HG02870 (cell line): Measurements from ENCODE around the gene SCAMP1.

ENCODE experiments used
- ATAC-seq: cut with Tn5 transposase; IDR thresholded peaks from one replicate; pipeline ENCODE4 v1.9.1; 2021; ENCODE audit warnings: mild to moderate bottlenecking, moderate library complexity; ENCODE audit not compliant: unreplicated experiment

The SCAMP1 gene

DNA sequence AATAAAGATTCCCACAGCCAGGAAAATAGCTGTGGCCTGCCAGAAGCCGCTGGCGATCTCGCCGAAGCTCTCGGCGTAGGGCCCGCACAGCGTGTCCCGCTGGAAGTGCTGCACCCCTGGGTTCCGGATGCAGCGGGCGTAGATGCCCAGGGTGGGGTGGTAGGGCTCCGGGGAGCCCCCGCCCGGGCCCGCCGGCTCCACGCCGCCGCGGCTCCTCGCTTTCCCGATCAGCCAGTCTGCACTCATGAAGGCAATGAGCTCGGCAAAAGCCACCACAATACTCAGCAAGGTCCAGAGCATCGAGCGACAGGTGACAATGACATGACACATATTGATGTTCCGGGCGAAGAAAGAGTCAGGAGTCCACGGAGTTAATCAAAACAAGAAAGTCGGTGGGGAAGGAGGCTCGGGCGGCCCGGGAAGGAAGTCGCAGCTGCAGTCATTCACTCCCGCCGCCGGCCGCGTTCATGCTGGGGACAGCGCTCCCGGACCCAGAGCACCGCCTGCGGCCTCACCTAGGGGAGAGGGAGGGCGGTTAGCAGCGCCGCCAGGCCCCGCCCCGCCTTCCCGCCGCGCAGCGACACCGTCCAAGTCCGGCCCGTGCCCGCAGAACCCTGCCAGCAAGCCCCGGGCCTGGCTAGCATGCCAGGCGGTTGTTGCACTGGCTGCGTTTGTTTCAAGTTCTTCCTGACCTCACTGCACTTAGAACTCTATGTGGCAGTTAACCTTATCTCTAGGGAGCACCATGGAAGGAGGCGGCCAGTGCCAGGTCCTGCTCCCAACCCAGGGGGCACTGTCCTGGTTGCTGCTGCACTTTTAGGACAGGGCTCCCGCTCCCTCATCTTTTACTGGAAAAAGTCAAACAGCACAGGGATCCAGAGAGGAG, 149.7 kb downstream of the SCAMP1 start:
- peak; percentile 78 for ATAC-seq

DNA sequence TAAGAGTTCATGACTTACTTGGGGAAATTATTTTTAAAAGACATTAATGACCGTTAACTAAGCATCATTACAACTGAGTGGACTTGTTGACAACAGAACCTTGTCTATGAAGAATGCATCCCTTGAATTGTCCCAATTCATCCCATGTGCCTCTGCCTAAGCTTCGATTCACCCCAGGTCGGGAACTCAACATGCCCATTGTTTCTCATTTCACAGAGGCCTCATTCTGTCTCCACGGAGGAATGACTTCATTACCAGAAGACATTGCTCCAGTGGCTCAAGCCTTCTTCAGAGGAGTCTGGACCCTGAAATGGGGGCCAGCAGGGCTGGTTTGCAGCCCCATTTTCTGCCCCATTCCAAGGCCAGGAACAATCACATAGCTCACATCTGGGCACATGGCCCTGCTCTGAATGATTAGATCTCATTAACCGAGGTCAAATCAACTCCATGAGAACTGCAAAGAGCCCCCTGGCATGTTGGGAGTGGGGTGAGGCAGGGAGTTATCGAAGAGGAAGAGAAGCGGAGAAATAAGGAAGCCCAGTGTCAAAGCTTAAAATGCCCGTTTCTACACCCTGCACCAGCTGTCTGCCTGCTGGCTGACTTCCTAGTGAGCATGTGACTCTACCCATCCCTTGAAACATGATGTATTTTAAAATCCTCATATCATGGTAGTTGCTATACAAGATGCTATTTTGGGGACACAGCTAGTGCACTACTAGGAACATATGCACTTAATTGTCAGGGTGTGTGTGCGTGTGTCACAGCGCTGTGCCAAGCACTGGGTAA, 150.9 kb downstream of the SCAMP1 start:
- no peak for ATAC-seq

DNA sequence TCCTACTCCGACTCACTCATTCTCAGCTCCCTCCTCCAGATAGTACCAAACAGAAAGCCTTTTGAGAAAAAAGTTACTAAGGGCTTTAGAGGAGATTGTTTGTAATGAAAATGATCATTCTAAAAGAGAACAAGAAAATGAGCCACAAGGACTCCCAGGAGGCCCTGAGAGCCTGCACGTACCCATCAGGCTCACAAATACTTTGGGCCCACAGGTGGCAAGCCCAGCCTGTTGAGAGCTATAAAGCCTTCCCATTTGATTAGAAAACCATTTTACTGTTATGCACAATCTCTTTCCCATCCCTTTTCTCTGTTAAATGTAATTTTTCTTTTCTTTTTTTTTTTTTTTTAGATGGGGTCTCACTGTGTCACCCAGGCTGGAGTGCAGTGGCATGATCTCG, 152.0 kb downstream of the SCAMP1 start:
- no peak for ATAC-seq

DNA sequence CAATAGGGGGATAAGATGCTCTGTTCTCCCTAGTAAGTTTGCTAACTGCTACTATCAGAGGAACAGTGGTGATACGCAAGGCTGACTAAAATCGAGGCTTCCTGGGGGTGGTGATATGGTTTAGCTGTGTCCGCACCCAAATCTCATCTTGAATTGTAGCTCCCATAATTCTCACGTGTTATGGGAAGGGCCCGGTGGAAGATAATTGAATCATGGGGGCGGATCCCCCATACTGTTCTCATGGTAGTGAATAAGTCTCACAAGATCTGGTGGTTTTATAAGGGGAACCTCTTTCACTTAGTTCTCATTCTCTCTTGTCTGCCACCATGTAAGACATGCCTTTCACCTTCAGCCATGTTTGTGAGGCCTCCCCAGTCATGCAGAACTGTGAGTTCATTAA, 153.0 kb downstream of the SCAMP1 start:
- no peak for ATAC-seq

DNA sequence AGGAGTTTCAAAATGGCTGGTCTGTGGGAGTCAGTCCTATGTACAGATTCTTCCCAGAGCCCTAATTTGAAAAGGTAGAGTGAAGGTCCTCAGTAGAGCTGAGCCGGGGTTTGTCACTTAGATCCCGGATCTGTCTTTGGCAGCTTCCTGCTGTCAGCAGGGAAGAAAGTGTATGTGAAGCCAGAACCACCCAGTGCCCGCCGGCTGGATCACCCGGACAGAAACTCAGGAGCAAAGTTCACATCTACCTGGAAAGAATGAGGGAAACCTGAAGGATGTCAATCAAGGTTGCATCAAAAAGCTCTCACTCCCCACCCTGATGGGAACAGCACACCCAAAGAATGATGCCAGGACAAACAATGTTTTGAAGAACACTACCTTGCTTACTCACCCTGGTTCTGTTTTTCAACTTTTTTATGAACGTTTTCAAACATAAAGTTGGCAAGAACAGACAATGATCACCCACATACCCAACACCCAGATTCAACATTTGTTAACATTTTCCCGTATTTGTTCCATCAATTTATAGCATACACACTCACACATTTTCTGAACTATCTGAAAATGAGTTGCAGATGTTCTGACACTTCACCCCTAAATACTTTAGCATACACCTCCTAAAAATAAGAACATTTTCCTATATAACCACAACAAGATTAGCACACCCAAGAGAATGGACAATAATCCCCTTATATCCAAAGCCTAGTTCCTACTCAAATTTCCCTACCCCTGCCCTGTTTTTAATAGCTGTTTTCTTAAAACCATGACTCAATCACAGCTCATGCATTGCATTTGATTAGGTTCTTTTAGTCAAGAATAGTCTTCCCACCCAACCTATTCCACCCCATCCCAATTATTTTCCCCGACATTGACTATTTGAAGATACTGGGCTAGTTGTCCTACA, 154.3 kb downstream of the SCAMP1 start:
- ATAC-seq: no peak

DNA sequence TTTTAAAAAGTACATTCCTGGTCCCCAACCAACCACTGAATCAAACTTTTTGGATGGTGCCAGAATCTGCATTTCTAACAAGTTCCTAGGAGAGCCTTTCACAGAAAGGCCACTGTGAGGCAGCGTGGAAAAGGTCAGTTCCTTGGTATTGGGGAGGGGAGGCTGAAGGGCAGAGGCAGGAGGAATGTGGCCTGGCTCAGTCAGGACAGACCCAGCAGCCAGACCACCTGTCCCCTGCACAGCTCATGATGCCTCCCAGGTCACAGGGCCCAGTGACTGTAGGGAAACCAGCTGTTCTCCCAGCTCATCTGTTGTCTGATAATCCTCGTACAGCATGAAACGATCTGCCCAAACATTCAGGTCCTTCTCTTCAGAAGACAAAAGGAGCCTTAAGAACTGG, 155.3 kb downstream of the SCAMP1 start:
- ATAC-seq: no peak

DNA sequence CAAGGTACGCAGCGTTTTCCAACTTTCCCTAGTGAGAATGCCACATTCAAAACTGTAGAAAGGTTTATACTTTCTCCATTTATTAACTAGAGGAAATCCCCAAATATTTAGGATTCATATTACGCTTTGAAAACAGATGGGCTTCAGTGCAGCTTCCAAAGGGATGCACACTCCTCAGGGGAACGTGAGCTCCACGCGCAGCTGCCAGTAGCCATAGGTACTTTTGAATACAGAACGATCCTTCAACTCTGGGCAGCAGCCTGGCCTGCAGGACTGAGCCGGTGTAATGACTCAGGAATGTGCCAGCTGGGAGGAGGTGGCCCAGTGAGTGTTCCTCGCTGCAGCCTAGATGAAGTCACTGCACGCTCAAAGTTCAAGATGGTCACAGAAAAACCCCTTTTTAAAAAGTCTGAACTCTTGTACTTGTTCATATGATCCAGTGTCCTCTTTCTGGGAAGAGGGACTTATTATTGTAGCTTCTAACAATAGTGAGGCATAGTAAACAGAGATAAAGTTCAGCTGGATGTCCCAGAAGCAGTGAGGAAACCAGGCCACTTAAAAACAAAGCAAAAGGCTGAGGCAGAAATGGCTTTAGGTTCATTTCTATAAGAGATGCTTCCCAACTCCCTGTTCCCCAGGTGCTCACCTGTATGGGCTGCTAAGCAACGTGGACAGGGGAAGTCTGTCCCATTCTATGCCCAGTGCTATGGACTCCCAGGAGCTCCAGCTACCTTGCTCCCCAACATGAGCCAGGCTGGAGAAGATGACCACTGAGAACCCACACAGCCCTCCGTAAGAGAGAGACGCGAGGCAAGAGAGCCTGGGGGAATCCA, 158.2 kb downstream of the SCAMP1 start:
- no peak for ATAC-seq

DNA sequence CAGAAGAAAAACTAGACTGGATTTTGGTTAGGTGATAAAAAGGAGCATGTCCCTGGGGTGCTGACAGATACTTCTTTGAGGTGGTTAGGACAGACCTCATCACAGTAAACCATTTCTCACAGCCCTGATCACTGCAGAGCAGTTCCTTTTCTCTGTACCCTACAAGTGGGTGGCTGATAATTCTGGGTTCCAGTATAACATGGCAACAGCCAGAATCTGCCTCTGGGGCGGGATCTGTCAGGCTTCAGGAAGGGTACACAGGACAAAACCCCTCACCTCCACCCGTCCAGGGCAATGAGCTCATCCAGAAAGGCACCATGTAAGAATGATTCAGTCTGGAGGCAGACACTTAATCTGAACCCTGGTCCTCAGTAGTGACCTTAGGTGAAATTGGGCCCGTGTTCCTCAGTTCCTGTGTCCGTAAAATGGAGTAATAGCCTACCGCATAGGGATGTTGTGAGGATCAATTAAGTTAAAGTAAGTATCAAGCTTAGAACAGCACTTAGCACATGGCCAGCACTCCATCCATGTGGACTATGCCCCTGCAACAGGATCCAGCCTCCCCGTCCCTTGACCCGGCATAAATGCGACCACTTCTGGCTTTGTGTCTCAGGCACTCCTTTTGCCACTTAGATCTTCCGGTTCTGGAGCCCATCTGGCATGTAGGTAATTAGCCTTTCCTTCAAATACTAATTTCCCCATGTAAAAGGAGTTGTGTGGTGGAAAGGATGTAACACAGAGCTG, 159.0 kb downstream of the SCAMP1 start:
- no peak for ATAC-seq

DNA sequence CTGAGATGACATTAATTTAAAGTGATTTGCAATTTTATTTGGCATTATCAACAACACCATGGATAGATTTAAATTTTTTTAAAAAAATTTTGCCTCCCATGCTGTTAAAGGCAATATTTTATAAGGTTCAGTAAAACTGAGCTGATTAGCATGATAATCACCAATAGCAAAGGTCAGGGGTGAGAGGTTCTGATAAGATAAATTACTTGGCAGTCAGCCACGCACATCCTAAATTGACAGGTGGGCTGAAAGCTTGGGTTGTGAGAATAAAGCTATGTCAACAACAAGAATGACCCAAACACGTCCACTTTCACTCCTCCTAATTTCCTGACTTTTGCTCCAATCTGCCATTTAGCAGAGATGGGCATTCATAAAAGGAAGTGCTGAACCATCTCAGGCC, 161.0 kb downstream of the SCAMP1 start:
- no peak for ATAC-seq

DNA sequence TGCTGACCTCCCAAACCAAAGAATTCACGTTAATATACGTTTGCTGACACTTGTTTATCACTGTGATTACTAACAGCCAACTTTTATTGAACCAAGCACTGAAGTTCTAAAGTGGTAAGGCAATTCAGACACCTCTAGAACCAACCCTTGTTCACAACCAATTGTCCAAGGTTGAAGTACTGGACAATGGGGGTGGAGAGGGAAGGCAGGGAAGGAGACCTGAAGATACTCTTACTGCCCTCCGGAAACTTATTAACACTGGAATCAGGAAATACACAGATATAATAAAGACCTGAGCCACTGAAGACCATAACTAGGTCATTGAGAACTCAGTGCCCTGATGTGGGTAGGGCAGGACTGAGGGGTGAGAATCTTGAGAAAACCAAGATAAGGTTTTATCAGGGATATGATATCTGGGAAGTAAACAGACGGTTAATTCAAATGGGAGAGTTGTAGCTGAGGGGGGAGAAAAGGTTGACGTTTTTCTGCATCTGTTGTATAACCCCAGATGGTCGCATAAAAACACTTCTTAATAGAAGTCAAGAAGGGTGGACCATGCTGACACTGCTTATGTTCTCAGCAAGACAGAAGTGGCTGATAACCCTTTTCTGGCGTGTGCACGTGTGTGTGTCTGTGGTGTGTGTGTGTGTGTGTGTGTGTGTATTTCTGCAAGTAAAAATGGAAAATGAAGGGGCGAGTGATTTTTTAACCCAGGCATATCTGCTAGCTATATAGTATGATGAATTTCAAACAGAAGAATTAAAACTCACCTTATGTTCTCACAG, 162.3 kb downstream of the SCAMP1 start:
- no peak for ATAC-seq

DNA sequence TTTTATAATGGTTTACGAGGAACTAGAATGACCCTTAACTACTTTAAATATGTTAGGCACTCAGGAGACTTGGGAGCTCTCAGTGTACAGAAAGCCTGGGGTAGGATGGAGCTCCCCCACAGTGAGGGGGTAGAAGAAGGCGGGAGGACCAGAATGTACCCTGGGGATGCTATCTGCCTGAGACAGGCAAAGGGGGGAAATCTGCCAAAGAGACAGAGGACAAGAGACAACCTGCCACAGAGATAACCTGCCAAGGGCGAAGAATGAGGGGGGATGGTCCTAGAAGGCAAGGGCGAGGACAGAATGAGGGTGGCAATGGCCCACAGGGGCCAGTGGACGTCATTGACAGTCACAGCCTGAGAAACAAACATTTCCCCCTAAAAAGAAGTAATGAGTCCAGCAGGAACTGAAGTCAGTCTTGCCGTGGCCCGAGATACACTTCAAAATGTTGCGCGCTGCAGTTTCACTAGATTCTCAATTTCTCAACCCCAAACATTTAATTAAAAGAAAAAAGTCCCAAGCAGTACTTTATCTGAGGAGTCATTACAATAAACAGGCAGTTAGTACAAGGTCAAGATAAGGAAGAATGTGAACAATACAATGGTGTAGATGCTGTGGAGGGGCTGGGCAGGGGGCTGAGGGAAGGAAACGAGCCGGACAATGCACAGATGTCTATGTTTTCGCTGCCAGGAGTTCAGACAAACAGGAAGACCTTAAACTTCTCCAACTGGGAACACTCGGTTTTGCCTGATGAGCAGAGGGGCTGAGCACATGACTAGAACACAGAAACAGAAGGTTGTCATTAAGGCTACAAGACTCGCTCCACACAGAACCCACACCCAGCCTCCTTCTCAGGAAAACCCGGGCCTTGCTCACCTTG, 163.1 kb downstream of the SCAMP1 start:
- no peak for ATAC-seq

DNA sequence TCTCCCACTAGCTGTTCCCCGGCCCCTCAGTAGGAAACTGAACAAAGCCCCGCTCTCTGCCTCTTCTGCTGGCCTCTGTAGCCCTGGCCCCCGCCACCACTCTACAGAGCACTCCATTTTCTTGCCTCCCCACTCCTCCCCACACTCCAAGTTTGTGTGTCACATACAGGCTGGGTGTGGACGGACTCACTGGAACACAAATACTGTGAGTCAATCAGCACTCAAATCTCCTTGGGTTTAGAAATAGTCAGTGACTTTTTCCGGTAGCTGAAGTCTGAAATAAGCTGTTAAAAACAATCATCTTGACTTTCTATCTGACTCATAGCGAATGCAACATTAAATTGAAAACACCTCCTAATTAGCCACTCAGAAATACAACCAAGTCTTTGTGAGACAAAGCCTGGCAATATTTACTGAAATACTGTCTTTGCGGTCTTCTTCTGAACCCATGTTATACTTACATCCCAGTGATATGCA, 165.7 kb downstream of the SCAMP1 start:
- ATAC-seq: peak; percentile 74

DNA sequence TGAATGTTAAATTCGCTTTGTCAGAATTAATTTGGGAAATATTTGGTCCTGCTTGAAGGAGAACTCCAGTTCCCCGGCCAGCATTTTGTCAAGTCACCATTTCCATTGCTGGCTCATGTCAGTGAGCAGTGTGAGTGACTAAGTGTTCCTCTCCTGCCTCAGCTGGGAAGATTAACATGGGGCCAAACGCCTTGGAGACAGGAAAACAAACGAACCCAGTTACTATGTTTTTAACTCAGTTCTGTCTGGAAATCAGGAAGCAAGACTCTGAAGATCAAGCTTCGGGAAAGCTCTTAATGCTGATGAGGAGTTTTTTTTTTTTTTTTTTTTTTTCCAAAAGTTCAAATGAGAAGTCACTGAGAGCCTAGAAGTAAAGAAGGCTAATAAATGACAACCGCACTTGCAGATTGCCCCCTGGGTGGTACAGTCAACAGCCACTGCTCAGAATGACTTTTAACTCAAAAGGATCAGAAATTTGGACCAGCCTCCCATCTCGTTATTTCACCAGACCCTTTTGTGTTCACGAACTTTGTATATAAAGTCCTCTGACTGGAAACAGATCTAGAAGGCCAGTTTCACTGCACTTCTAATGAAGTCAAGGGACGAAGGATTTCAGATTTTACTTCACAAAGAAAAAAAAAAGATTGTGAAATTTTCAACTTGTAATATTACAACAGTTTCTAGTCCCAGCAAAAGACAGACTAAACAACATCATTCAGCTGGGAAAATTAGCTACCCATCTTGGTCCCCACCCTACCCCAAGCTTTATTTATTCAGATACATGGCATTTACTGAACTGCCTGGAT, 166.8 kb downstream of the SCAMP1 start:
- ATAC-seq: no peak

DNA sequence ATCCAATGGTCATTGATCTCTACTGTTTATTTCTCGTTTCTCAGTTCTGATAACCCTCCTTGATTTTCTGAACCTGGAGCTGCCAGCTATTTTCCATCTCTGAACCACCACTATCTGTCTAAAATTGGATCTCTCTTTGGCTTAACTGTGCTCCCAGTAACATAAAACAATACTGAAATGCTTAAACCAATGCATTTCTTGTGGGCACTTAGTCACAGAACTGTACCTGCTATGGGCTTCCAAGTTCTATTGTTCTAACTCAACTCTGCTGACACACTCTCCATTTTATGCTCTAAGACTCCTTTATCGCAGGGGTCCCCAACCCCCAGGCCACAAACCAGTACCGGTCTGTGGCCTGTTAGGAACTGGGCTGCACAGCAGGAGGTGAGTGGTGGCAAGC, 167.5 kb downstream of the SCAMP1 start:
- ATAC-seq: no peak
